Measurements from ENCODE around the gene UTS2R.

DNA sequence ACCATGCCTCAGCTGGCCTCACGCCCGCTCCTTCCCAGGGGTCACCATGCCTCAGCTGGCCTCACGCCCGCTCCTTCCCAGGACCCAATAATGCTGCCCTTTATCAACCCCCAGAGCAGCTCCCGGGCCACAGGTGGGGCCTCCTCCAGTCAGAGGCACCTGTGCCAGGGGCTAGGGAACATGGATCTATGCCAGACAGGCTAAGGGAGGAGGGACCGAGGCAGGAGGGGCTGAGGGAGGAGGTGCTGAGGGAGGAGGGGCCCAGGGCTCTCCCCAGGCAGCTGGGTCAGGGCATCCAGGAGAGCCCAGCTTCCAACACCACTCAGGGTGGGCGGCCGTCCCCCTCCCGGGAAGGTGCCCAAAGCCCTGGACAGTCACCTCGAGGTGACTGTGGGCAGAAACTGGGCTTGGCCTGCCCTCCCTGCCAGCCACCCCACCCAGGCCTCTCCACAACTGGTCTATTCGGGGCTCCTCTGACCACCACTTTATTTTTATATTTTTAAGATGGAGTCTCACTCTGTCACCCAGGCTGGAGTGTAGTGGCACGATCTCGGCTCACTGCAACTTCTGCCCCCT lies 19.4 kb downstream of the UTS2R start:
- TF ChIP-seq JUN (CRISPR knock-in tag; IDR thresholded peaks at IDR 0.05), result no peak
- TF ChIP-seq ZNF232 (CRISPR knock-in tag; IDR thresholded peaks at IDR 0.05), result no peak

Measured in WTC11 (cell line).